Activated B cell treated with CpG ODN at 0.5 μM for 24 hours (primary cell): ENCODE results near the gene DDI2. TPM values are rescaled to one million over a fixed set of nuclear protein-coding genes. Genes with fewer than 3 reads are reported as not detected.

ENCODE experiments used
- ATAC-seq: fragments of 200-7000 bp; cut with Tn5 transposase; one replicate; pipeline ENCODE4 v1.10.0; 2021; ENCODE audit warnings: low read depth, mild to moderate bottlenecking, moderate library complexity
- CTCF ChIA-PET: fragments of 350-600 bp; sonication (Branson Sonifier 250); formaldehyde crosslinking; loops from one replicate; lab custom pipeline; 2021; ENCODE audit warnings: antibody characterized with exemption; lab: Charles Lee
- POLR2A ChIA-PET: fragments of 350-600 bp; sonication (Branson Sonifier 250); formaldehyde crosslinking; loops from one replicate; lab custom pipeline; 2021; ENCODE audit warnings: antibody characterized with exemption; lab: Charles Lee
- DNase-seq: peaks from one replicate; pipeline ENCODE4 v3.0.0; 2022
- H3K27ac Mint-ChIP-seq: one replicate; pipeline ENCODE4 v1.8.0; 2020; ENCODE audit warnings: mixed read lengths
- H3K27me3 Mint-ChIP-seq: one replicate; pipeline ENCODE4 v1.8.0; 2021; ENCODE audit warnings: mixed read lengths
- H3K36me3 Mint-ChIP-seq: one replicate; pipeline ENCODE4 v1.8.0; 2021; ENCODE audit warnings: low read depth, mixed read lengths
- H3K4me1 Mint-ChIP-seq: one replicate; pipeline ENCODE4 v1.8.0; 2021; ENCODE audit warnings: mixed read lengths
- H3K4me3 Mint-ChIP-seq: one replicate; pipeline ENCODE4 v1.8.0; 2020; ENCODE audit warnings: mild to moderate bottlenecking, mixed read lengths
- H3K9me3 Mint-ChIP-seq: one replicate; pipeline ENCODE4 v1.8.0; 2020; ENCODE audit warnings: mixed read lengths
- intact Hi-C: fragments of 100-400 bp; cut with micrococcal nuclease; formaldehyde crosslinking; loops from one replicate; pipeline ENCODE4 v1.15.1; 2024
- total RNA-seq: library from RNA; stranded (reverse); gene quantifications from 2 replicates; pipeline ENCODE4 v1.2.3, GENCODE V29; 2022
- TF ChIP-seq, protein P1 (sequence below): fragments of 200-600 bp; IDR thresholded peaks from one replicate; pipeline ENCODE4 v1.8.0; 2022; ENCODE audit warnings: antibody characterized with exemption, mild to moderate bottlenecking

The DDI2 gene
- total RNA-seq, 1 donor from 2014 or later, result 59.1 TPM

DNA sequence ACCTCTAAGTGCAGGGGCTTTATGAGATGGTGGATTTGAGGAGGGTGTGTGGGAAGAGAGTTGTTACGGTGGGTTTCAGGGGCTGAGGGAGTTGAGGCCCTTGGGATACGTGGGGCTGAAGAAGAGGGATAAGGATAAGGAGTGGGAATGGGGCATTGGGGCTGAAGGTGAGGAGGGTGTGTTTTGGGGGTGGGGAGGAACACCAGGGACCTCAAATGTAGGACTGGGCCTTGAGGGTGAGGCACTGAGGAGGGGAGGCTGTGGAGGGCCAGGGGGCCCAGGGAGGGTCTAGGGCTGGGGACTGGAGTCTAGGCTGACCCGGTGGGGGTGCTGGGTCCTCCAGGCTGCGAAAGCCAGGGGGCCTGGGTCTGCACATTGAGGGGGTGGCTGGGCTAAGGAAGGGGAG, 65.7 kb downstream of the DDI2 start:
- Mint-ChIP-seq H3K36me3 (peaks cover 10% of the 10 kb centered on the region), H3K4me1 (peaks cover 76% of the 10 kb centered on the region), H3K9me3 (no peaks in the 10 kb centered on the region), H3K4me3 (peak overlapping the region; percentile 80), H3K27me3 (no peaks in the 10 kb centered on the region), H3K27ac (peak overlapping the region; percentile 91)
- ChIA-PET POLR2A (interaction anchor here (1.2 to 3.0 kb wide), 4 partner anchors 13 to 65 kb away, joined by 3 to 80 read pairs (median 18); partner anchors contain the start of gene DDI2), CTCF (no interaction called here)
- no peak for DNase-seq
- no peak for ATAC-seq
- intact Hi-C loops, result loop anchor here (1.0 to 10.0 kb wide), 4 partner anchors 14 to 682 kb away; partner anchors contain the start of genes DDI2 and SZRD1
- TF ChIP-seq, protein P1, sequence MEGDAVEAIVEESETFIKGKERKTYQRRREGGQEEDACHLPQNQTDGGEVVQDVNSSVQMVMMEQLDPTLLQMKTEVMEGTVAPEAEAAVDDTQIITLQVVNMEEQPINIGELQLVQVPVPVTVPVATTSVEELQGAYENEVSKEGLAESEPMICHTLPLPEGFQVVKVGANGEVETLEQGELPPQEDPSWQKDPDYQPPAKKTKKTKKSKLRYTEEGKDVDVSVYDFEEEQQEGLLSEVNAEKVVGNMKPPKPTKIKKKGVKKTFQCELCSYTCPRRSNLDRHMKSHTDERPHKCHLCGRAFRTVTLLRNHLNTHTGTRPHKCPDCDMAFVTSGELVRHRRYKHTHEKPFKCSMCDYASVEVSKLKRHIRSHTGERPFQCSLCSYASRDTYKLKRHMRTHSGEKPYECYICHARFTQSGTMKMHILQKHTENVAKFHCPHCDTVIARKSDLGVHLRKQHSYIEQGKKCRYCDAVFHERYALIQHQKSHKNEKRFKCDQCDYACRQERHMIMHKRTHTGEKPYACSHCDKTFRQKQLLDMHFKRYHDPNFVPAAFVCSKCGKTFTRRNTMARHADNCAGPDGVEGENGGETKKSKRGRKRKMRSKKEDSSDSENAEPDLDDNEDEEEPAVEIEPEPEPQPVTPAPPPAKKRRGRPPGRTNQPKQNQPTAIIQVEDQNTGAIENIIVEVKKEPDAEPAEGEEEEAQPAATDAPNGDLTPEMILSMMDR, result no peak

DNA sequence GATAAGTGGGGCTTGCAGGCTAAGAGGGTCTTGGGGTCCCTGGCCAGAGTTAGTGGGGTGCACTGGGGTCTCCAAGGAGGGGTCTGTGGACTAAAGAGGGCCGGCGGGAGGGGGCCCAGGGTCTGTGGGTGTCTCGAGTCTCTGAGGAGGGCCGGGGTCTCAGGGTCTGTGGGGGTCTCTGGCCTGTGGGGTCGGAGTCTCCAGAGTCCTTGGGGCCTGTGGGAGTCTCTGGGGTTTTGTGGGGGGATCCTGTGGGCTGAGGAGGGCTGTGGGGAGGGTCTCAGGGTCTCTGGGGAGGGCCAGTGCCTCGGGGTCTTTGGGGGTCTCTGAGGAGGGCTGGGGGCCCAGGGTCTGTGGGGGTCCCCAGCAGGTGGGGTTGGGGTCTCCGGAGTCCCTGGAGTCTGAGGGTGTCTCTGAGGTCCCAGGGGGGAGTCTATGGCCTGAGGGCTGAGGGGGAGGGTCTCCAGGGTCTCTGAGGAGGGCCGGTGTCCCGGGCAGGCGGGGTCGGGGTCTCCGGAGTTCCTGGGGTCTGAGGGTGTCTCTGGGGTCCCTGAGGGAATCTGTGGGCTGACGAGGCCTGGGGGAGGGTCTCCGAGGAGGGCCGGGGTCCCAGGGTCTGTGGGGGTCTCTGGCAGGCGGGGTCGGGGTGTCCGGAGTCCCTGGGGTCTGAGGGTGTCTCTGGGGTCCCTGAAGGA, 66.2 kb downstream of the DDI2 start:
- ATAC-seq, result no peak
- H3K4me1 Mint-ChIP-seq, result peaks cover 76% of the 10 kb centered on the region
- DNase-seq, result no peak
- TF ChIP-seq, protein P1, result no peak
- intact Hi-C loops, result loop anchor here (1.0 to 10.0 kb wide), 4 partner anchors 80 to 681 kb away; partner anchors contain the start of genes DNAJC16 and SZRD1
- no peaks in the 10 kb centered on the region for H3K9me3 Mint-ChIP-seq
- POLR2A ChIA-PET, result no interaction called here
- no peaks in the 10 kb centered on the region for H3K27me3 Mint-ChIP-seq
- peak overlapping the region; percentile 91 for H3K27ac Mint-ChIP-seq
- peak overlapping the region; percentile 80 for H3K4me3 Mint-ChIP-seq
- CTCF ChIA-PET, result no interaction called here
- peaks cover 13% of the 10 kb centered on the region for H3K36me3 Mint-ChIP-seq

GRCh38 chr1:15684042-15684461, 66.8 kb downstream of the DDI2 start, which contains the start of gene PLEKHM2:
Gene PLEKHM2 (plus strand): TSS chr1:15684320. CDS start chr1:15684559, 239 bp downstream.
- H3K27me3 Mint-ChIP-seq, result no peaks in the 10 kb centered on the region
- intact Hi-C loops, result loop anchor here (1.0 to 10.0 kb wide), 4 partner anchors 81 to 681 kb away; partner anchors contain the start of genes DNAJC16 and SZRD1
- H3K27ac Mint-ChIP-seq, result peak within 1 kb of the TSS; percentile 91
- POLR2A ChIA-PET, result interaction anchor here (1.0 to 2.6 kb wide), 3 partner anchors 12 to 34 kb away, joined by 4 to 54 read pairs (median 4); no protein-coding TSS in a partner anchor
- H3K36me3 Mint-ChIP-seq, result peaks cover 16% of the 10 kb centered on the region
- TF ChIP-seq, protein P1, result no peak
- DNase-seq, result peak; percentile 57
- peak; percentile 56 for ATAC-seq
- no peaks in the 10 kb centered on the region for H3K9me3 Mint-ChIP-seq
- H3K4me3 Mint-ChIP-seq, result peak within 1 kb of the TSS; percentile 88
- H3K4me1 Mint-ChIP-seq, result peaks cover 73% of the 10 kb centered on the region
- CTCF ChIA-PET, result interaction anchor here (1.9 kb wide), 1 partner anchor 13 kb away, joined by 7 read pairs; no protein-coding TSS in a partner anchor

- CTCF ChIA-PET, result interaction anchor here (1.9 kb wide), 1 partner anchor 13 kb away, joined by 7 read pairs; no protein-coding TSS in a partner anchor
- Mint-ChIP-seq H3K36me3 (peaks cover 16% of the 10 kb centered on the region), H3K27me3 (no peaks in the 10 kb centered on the region), H3K27ac (peak overlapping the region; percentile 81), H3K4me1 (peaks cover 70% of the 10 kb centered on the region), H3K4me3 (peak overlapping the region; percentile 88), H3K9me3 (no peaks in the 10 kb centered on the region)
- intact Hi-C loops, result loop anchor here (1.0 to 10.0 kb wide), 4 partner anchors 81 to 680 kb away; partner anchors contain the start of genes DNAJC16 and SZRD1
- DNase-seq, result peak; percentile 46
- POLR2A ChIA-PET, result interaction anchor here (0.6 to 2.6 kb wide), 8 partner anchors 11 to 105 kb away, joined by 3 to 54 read pairs (median 4); no protein-coding TSS in a partner anchor
- ATAC-seq, result peak; percentile 6
- TF ChIP-seq, protein P1, result no peak
These were observed 67.4 kb downstream of the DDI2 start for GRCh38 chr1:15684468-15685291.
